GM12878 (cell line): ENCODE measurements around the gene ZNF583. TPM values are rescaled to one million over a fixed set of nuclear protein-coding genes. Genes with fewer than 3 reads are reported as not detected.

Experiments used
- ATAC-seq: fragments of 200-7000 bp; cut with Tn5 transposase; 3 replicates; pipeline ENCODE4 v1.9.1; 2020; ENCODE audit warnings: mild to moderate bottlenecking, moderate library complexity
- BruUV-seq: library from RNA; stranded (reverse); fragments of 400-500 nt; replicated peaks from 2 replicates; lab custom pipeline; 2021; lab: Mats Ljungman, UMichigan
- CTCF ChIA-PET: fragments of 300-600 bp; sonication (Branson Sonifier 250); formaldehyde crosslinking; extraction: SDS; loops from one replicate; lab custom pipeline; 2021; ENCODE audit warnings: inconsistent platforms; lab: Yijun Ruan, JAX
- POLR2A ChIA-PET: fragments of 350-600 bp; formaldehyde crosslinking; extraction: SDS; loops from one replicate; lab custom pipeline; 2021; ENCODE audit warnings: inconsistent platforms; lab: Charles Lee
- RAD21 ChIA-PET: fragments of 300-600 bp; sonication (Branson Sonifier 250); formaldehyde crosslinking; loops from one replicate; lab custom pipeline; 2023; ENCODE audit warnings: antibody characterized with exemption; ENCODE audit not compliant: unreplicated experiment; lab: Charles Lee
- SMC1A ChIA-PET: fragments of 300-600 bp; sonication (Branson Sonifier 250); formaldehyde crosslinking; loops from one replicate; lab custom pipeline; 2023; ENCODE audit not compliant: unreplicated experiment, uncharacterized antibody; lab: Charles Lee
- DNase-seq: peaks from one replicate; pipeline ENCODE4 v3.0.0-alpha.2; 2011; ENCODE audit warnings: low read depth, low spot score
- FAIRE-seq: peaks from 3 replicates; lab custom pipeline; 2011; peaks lifted over from hg19 to GRCh38; lab: Jason Lieb, UNC
- H2AFZ ChIP-seq: 2 replicates; pipeline ENCODE4 v1.6.0; 2011; ENCODE audit warnings: low read depth, low read length, control low read depth; ENCODE audit not compliant: control insufficient read depth
- H3K27ac ChIP-seq: 2 replicates; pipeline ENCODE4 v1.5.1; 2011; ENCODE audit warnings: control low read depth; ENCODE audit not compliant: control insufficient read depth, insufficient read depth
- H3K27me3 ChIP-seq, 2 experiments: replicated peaks in 1 of 2; 2 replicates each; pipeline versions ENCODE4 v1.6.0 to v1.6.1; 2011; ENCODE audit warnings: low read length in 1 of 2; ENCODE audit not compliant: control insufficient read depth in 2 of 2, insufficient read depth in 2 of 2
- H3K36me3 ChIP-seq, 2 experiments: 2 replicates each; pipeline ENCODE4 v1.5.1; 2011; ENCODE audit warnings: low read length in 1 of 2; ENCODE audit not compliant: control insufficient read depth in 2 of 2, insufficient read depth in 2 of 2
- H3K4me1 ChIP-seq: 2 replicates; pipeline ENCODE4 v1.6.1; 2011; ENCODE audit warnings: mild to moderate bottlenecking, low read length, moderate library complexity, mixed read lengths; ENCODE audit not compliant: control insufficient read depth, insufficient read depth
- H3K4me2 ChIP-seq: 2 replicates; pipeline ENCODE4 v1.6.0; 2011; ENCODE audit warnings: control low read depth; ENCODE audit not compliant: control insufficient read depth, insufficient read depth
- H3K4me3 ChIP-seq: fragments of 200-600 bp; sonication (generic); 2 replicates; pipeline ENCODE4 v1.5.1; 2016
- H3K79me2 ChIP-seq: 2 replicates; pipeline ENCODE4 v1.6.0; 2011; ENCODE audit warnings: low read length; ENCODE audit not compliant: control insufficient read depth, insufficient read depth
- H3K9ac ChIP-seq: 2 replicates; pipeline ENCODE4 v1.8.0; 2011; ENCODE audit warnings: low read length, control low read depth, mixed read lengths; ENCODE audit not compliant: control insufficient read depth, insufficient read depth
- H3K9me3 ChIP-seq: replicated peaks from 3 replicates; pipeline ENCODE4 v1.5.1; 2011; ENCODE audit warnings: mild to moderate bottlenecking, low read length; ENCODE audit not compliant: control insufficient read depth, insufficient read depth
- H4K20me1 ChIP-seq: 2 replicates; pipeline ENCODE4 v1.6.0; 2011; ENCODE audit not compliant: control insufficient read depth, insufficient read depth
- CHD2 ChIP-seq: IDR thresholded peaks from 2 replicates; pipeline ENCODE4 v1.6.1; 2011; ENCODE audit warnings: low read depth, low read length, improper control_type of control experiment, borderline replicate concordance
- CTCF ChIP-seq, 3 experiments: IDR thresholded peaks in 2 of 3; conservative IDR thresholded peaks in 1 of 3; 2 replicates each; pipeline ENCODE4 v1.5.1; 2011; ENCODE audit warnings: low read depth in 3 of 3, low read length in 3 of 3, mild to moderate bottlenecking in 3 of 3, control low read depth in 2 of 3, moderate library complexity in 2 of 3, inconsistent platforms in 1 of 3, mixed read lengths in 1 of 3; ENCODE audit not compliant: control insufficient read depth in 2 of 3, insufficient read depth in 1 of 3; ENCODE audit errors: extremely low read depth in 1 of 3
- DPF2 ChIP-seq: fragments of 450-650 bp; IDR thresholded peaks from 2 replicates; pipeline ENCODE4 v1.6.1; 2017; ENCODE audit warnings: mild to moderate bottlenecking
- ETV6 ChIP-seq, 2 experiments: fragments of 450-650 bp in 1 of 2; IDR thresholded peaks in 1 of 2; conservative IDR thresholded peaks in 1 of 2; 2 replicates each; pipeline ENCODE4 v1.6.1; 2014; ENCODE audit warnings: antibody characterized with exemption in 1 of 2, borderline replicate concordance in 1 of 2, low read depth in 1 of 2, mild to moderate bottlenecking in 1 of 2, moderate library complexity in 1 of 2
- KLF5 ChIP-seq: fragments of 450-650 bp; IDR thresholded peaks from 2 replicates; pipeline ENCODE4 v1.6.1; 2014; ENCODE audit warnings: mild to moderate bottlenecking; ENCODE audit not compliant: partially characterized antibody
- NR2F1 ChIP-seq: fragments of 450-650 bp; conservative IDR thresholded peaks from 2 replicates; pipeline ENCODE4 v1.6.1; 2017; ENCODE audit warnings: mild to moderate bottlenecking
- NRF1 ChIP-seq: conservative IDR thresholded peaks from 2 replicates; pipeline ENCODE4 v1.6.1; 2011; ENCODE audit warnings: mild to moderate bottlenecking, low read depth, low read length, improper control_type of control experiment
- PML ChIP-seq: IDR thresholded peaks from 2 replicates; pipeline ENCODE4 v1.6.1; 2012; ENCODE audit warnings: low read length, inconsistent platforms
- USF2 ChIP-seq: IDR thresholded peaks from 2 replicates; pipeline ENCODE4 v1.6.1; 2011; ENCODE audit warnings: low read depth, low read length, improper control_type of control experiment, borderline replicate concordance
- WRNIP1 ChIP-seq: IDR thresholded peaks from 2 replicates; pipeline ENCODE4 v1.6.1; 2011; ENCODE audit warnings: low read depth, low read length, improper control_type of control experiment, borderline replicate concordance
- YY1 ChIP-seq: IDR thresholded peaks from 2 replicates; pipeline ENCODE4 v1.6.1; 2011; ENCODE audit warnings: low read depth, mild to moderate bottlenecking, low read length
- ZNF592 ChIP-seq: fragments of 450-650 bp; IDR thresholded peaks from 2 replicates; pipeline ENCODE4 v1.6.1; 2017; ENCODE audit warnings: mild to moderate bottlenecking, moderate library complexity
- WGBS: methylation state at CpG from one replicate; pipeline ENCODE4 v1.1.6; 2016; ENCODE audit warnings: low lambda C conversion rate; ENCODE audit not compliant: insufficient replicate concordance, insufficient coverage; ENCODE audit errors: missing lambda C conversion rate; 5-methylcytosine and 5-hydroxymethylcytosine counted together
- in situ Hi-C: fragments of 300-500 bp; cut with MboI; formaldehyde crosslinking; loops from 9 replicates; pipeline ENCODE4 v1.14.3; 2018; ENCODE audit warnings: mixed read lengths
- intact Hi-C: fragments of 100-400 bp; cut with micrococcal nuclease; formaldehyde crosslinking; loops from one replicate; pipeline ENCODE4 v1.14.2; 2022; ENCODE audit not compliant: unreplicated experiment
- polyA plus RNA-seq, 11 experiments: library from polyadenylated mRNA; depleted of rRNA in 4 of 11; unstranded in 6 of 11; stranded (reverse) in 5 of 11; fragments of >200 nt; fragmentation: Nextera tagmentation in 4 of 11; fragmentation: Illumina TruSeq in 1 of 11; extraction: Ambion mirVana in 4 of 11; extraction: Trizol in 1 of 11; gene quantifications; 1 replicate in 1 of 11; 2 replicates in 10 of 11; pipeline versions ENCODE4 v1.2.1 to v1.2.3, GENCODE V29; 2011 to 2016; ENCODE audit warnings: inconsistent platforms in 2 of 11, missing spikeins in 2 of 11, low read depth in 1 of 11
- total RNA-seq, 4 experiments: library from RNA; depleted of rRNA in 3 of 4; stranded (reverse); fragments of >200 nt in 3 of 4; fragmentation: Illumina TruSeq in 1 of 4; extraction: Trizol in 1 of 4; gene quantifications; 2 replicates each; pipeline versions ENCODE4 v1.2.1 to v1.2.3, GENCODE V29; 2013 to 2021

Gene ZNF583
- total and polyA plus RNA-seq, 10 of the 15 experiments (the other 5 are each of a cell fraction or from before 2014, with no cell fraction given): 0.40 to 3.1 (median 1.4) TPM

- POLR2A ChIA-PET: no interaction called here
Observed at GRCh38 chr19:56423276-56423984, 19.3 kb downstream of the ZNF583 start.

More at GRCh38 chr19:56423276-56423984, 19.3 kb downstream of the ZNF583 start:
- Histone ChIP-seq H3K36me3 (no peaks in the 10 kb centered on the region), H3K4me2 (no peak overlapping the region), H3K79me2 (no peaks in the 10 kb centered on the region), H3K9me3 (peaks cover 20% of the 10 kb centered on the region), H2AFZ (no peak overlapping the region), H3K27me3 (no peaks in the 10 kb centered on the region), H4K20me1 (no peaks in the 10 kb centered on the region), H3K9ac (no peak overlapping the region), H3K27ac (no peak overlapping the region), H3K4me1 (no peaks in the 10 kb centered on the region), H3K4me3 (no peak overlapping the region)
- DNase-seq: no peak
- 54% methylated on average over 5 of the region's 5 CpGs for WGBS
- no TSS peak for BruUV-seq
- ChIA-PET RAD21 (no interaction called here), SMC1A (no interaction called here), CTCF (no interaction called here)
- intact Hi-C loops (no loop called here), in situ Hi-C loops (no loop called here)
- TF ChIP-seq CTCF (IDR thresholded peaks at IDR 0.05 in 2 of 3, conservative IDR thresholded peaks at IDR 0.05 in 1 of 3; ENCODE audit: control insufficient read depth in 2 of 3, extremely low read depth in 1 of 3, insufficient read depth in 1 of 3, low read depth in 3 of 3, low read length in 3 of 3) (no peak), NR2F1 (no peak), ETV6 (conservative IDR thresholded peaks at IDR 0.05 in 1 of 2, IDR thresholded peaks at IDR 0.05 in 1 of 2; ENCODE audit: borderline replicate concordance in 1 of 2, low read depth in 1 of 2) (no peak), NRF1 (no peak), DPF2 (no peak), CHD2 (no peak), YY1 (no peak), USF2 (no peak), KLF5 (no peak), WRNIP1 (no peak), ZNF592 (no peak), PML (no peak)
- FAIRE-seq: no peak
- ATAC-seq: no peak
